ENCODE data around the gene OLIG1.

DNA sequence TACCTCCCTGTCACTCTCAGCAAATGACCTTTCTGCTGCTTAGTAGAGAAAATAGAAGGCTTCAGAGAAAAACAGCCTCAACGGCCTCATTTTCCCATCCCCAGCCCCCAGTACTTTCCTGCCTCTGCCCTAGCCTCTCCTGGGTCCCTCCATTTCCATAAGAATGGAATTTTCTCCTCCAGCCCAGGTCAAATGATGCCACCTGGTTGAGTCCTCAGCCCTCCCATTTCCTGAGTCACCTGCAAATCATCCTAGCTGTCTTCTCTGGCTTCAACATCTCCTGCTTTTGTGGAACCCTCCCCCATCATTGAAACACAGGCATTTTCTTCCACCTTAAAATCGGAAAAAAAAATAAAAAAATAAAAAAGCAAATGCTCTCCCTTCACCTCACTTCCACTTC lies 35.1 kb downstream of the OLIG1 start:
- TF ChIP-seq, protein P1, sequence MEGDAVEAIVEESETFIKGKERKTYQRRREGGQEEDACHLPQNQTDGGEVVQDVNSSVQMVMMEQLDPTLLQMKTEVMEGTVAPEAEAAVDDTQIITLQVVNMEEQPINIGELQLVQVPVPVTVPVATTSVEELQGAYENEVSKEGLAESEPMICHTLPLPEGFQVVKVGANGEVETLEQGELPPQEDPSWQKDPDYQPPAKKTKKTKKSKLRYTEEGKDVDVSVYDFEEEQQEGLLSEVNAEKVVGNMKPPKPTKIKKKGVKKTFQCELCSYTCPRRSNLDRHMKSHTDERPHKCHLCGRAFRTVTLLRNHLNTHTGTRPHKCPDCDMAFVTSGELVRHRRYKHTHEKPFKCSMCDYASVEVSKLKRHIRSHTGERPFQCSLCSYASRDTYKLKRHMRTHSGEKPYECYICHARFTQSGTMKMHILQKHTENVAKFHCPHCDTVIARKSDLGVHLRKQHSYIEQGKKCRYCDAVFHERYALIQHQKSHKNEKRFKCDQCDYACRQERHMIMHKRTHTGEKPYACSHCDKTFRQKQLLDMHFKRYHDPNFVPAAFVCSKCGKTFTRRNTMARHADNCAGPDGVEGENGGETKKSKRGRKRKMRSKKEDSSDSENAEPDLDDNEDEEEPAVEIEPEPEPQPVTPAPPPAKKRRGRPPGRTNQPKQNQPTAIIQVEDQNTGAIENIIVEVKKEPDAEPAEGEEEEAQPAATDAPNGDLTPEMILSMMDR (conservative IDR thresholded peaks at IDR 0.05 in 1 of 2, IDR thresholded peaks at IDR 0.05 in 1 of 2; ENCODE audit: extremely low read depth in 1 of 2, insufficient read depth in 1 of 2, low read depth in 1 of 2, low read length in 2 of 2), result no peak
- TF ChIP-seq EZH2 (IDR thresholded peaks at IDR 0.05; ENCODE audit: borderline replicate concordance, low read length), result no peak
